GM12873 (cell line): ENCODE measurements around the gene BRCA1.

Experiments
- CTCF ChIP-seq: IDR thresholded peaks from 2 replicates; pipeline ENCODE4 v1.5.1; 2012; ENCODE audit warnings: low read depth, mild to moderate bottlenecking, moderate library complexity, low read length, control low read depth; ENCODE audit not compliant: insufficient read depth; ENCODE audit errors: missing control alignments

The BRCA1 gene

GRCh38 chr17:43019418-43019817 is 105.7 kb downstream of the BRCA1 start:
- TF ChIP-seq CTCF = no peak

- TF ChIP-seq CTCF = no peak
Measured at GRCh38 chr17:43018932-43019331, 106.2 kb downstream of the BRCA1 start.

GRCh38 chr17:43018008-43018853 is 106.9 kb downstream of the BRCA1 start:
- TF ChIP-seq CTCF = no peak

- no peak for TF ChIP-seq CTCF
Measured at GRCh38 chr17:43016216-43016615, 108.9 kb downstream of the BRCA1 start.

- TF ChIP-seq CTCF = no peak
Measured at GRCh38 chr17:43015579-43015978, 109.6 kb downstream of the BRCA1 start.

- no peak for TF ChIP-seq CTCF
Measured at GRCh38 chr17:43014649-43015542, 110.3 kb downstream of the BRCA1 start.

GRCh38 chr17:43014020-43014648 is 111.0 kb downstream of the BRCA1 start:
- no peak for TF ChIP-seq CTCF
